Cardiac muscle cell (in vitro differentiated cells and primary cell): ENCODE measurements around the gene LSM6. TPM values are rescaled to one million over a fixed set of nuclear protein-coding genes. Genes with fewer than 3 reads are reported as not detected.

Experiments used
- DNase-seq, 2 donors: peaks; one replicate each; pipeline versions ENCODE4 v3.0.0 to v3.0.0-alpha.2; 2010 to 2017; ENCODE audit warnings: low read depth in 1 of 2, low spot score in 1 of 2
- H3K27ac ChIP-seq: fragments of 200-600 bp; sonication (generic); 2 replicates; pipeline ENCODE4 v1.5.1; 2016
- H3K27me3 ChIP-seq: fragments of 200-600 bp; sonication (generic); 2 replicates; pipeline ENCODE4 v1.6.0; 2016; ENCODE audit warnings: control low read depth
- H3K36me3 ChIP-seq: fragments of 200-600 bp; sonication (generic); 2 replicates; pipeline ENCODE4 v1.5.1; 2016; ENCODE audit warnings: control low read depth
- H3K4me1 ChIP-seq: fragments of 200-600 bp; sonication (generic); 2 replicates; pipeline ENCODE4 v1.8.1; 2017; ENCODE audit warnings: low read depth, mild to moderate bottlenecking, mixed run types
- H3K4me3 ChIP-seq: fragments of 200-600 bp; sonication (generic); 2 replicates; pipeline ENCODE4 v1.5.1; 2016; ENCODE audit warnings: mild to moderate bottlenecking
- H3K9me3 ChIP-seq: fragments of 200-600 bp; sonication (generic); 2 replicates; pipeline ENCODE4 v1.5.1; 2017; ENCODE audit warnings: low read depth, mild to moderate bottlenecking, control low read depth
- CTCF ChIP-seq: IDR thresholded peaks from 2 replicates; pipeline ENCODE4 v1.5.1; 2012; ENCODE audit warnings: low read depth, mild to moderate bottlenecking, low read length
- polyA plus RNA-seq: library from polyadenylated mRNA; unstranded; fragments of >200 nt; fragmentation: Nextera tagmentation; extraction: Ambion mirVana; gene quantifications from 2 replicates; pipeline ENCODE4 v1.2.1, GENCODE V29; 2016
- total RNA-seq: library from RNA; depleted of rRNA; stranded (reverse); fragments of >200 nt; gene quantifications from 2 replicates; pipeline ENCODE4 v1.2.3, GENCODE V29; 2016

LSM6 gene
- total and polyA plus RNA-seq, 2 experiments from 2014 or later, result 36.8 to 54.0 TPM

DNA sequence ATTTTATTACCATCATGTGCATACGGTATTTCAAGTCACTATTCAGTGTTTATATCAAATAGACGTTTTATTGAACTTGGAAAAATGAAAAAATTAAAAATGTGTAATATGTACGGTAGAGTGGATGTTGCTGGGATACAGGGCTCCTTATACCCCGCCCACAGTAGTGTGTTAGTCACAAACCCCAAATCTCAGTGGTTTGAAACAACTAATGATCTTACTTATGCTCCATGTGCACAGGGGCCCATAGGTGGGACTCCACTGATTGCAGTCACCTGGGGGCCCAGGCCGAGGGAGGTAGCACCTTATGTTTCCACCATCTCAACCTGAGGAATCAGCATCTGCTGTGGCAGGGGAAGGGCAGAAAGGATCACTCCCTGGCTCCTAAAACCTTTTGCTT, 18.1 kb downstream of the LSM6 start:
- DNase-seq, result no peak
- no peak overlapping the region for H3K4me3 ChIP-seq
- no peaks in the 10 kb centered on the region for H3K9me3 ChIP-seq
- no peak for TF ChIP-seq CTCF
- H3K27me3 ChIP-seq, result no peaks in the 10 kb centered on the region
- peaks cover 8% of the 10 kb centered on the region for H3K36me3 ChIP-seq
- no peaks in the 10 kb centered on the region for H3K4me1 ChIP-seq
- no peak overlapping the region for H3K27ac ChIP-seq

DNA sequence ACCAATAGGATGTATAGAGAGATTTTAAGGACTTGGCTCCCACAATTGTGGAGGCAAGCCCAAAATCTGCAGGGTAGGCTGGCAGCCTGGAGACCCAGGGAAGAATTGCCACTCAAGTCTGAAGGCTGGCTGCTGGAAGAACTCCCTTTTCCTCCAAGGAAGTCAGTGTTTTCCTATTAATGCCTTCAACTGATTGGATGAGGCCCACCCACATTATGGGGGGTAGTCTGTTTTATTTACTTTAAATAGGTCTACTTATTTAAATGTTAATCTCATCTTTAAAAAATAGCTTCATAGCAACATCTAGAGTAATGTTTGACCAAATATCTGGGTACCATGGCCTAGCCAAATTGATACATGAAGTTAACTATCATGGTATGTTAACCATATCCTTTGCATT, 18.7 kb downstream of the LSM6 start:
- Histone ChIP-seq H3K4me3 (no peak overlapping the region), H3K27me3 (no peaks in the 10 kb centered on the region), H3K4me1 (no peaks in the 10 kb centered on the region), H3K9me3 (no peaks in the 10 kb centered on the region), H3K36me3 (peaks cover 8% of the 10 kb centered on the region), H3K27ac (no peak overlapping the region)
- DNase-seq, result no peak
- TF ChIP-seq CTCF, result no peak

- Histone ChIP-seq H3K4me1 (no peaks in the 10 kb centered on the region), H3K27me3 (no peaks in the 10 kb centered on the region), H3K4me3 (no peak overlapping the region), H3K36me3 (no peaks in the 10 kb centered on the region), H3K27ac (no peak overlapping the region), H3K9me3 (no peaks in the 10 kb centered on the region)
- no peak for TF ChIP-seq CTCF
- no peak for DNase-seq
Observed at GRCh38 chr4:146202665-146203064, 27.1 kb downstream of the LSM6 start.

DNA sequence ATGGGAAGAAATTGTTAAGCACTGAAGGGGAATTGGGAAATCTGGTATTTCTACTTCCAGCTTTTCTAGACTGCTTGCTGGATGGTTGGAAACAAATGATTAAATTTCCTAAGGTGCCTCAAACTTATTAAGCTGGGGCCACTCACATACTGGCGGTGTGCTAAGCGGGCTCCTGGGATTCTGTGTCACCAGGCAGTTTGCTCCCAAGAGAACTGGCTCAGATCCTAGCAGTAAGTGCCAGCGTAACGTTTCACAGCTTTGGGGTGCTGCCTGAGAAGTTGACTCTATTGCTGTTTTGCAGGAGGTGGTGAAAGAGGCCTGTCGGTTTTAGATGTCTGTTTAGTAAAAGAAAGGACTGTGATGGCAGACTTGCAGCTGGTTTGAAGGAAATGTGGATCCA, 31.9 kb downstream of the LSM6 start:
- no peak for TF ChIP-seq CTCF
- no peak overlapping the region for H3K4me3 ChIP-seq
- H3K9me3 ChIP-seq, result no peaks in the 10 kb centered on the region
- no peaks in the 10 kb centered on the region for H3K4me1 ChIP-seq
- DNase-seq, result no peak
- peaks cover 3% of the 10 kb centered on the region for H3K27me3 ChIP-seq
- H3K36me3 ChIP-seq, result no peaks in the 10 kb centered on the region
- no peak overlapping the region for H3K27ac ChIP-seq

- no peaks in the 10 kb centered on the region for H3K9me3 ChIP-seq
- no peak overlapping the region for H3K4me3 ChIP-seq
- H3K4me1 ChIP-seq, result no peaks in the 10 kb centered on the region
- no peak overlapping the region for H3K27ac ChIP-seq
- H3K36me3 ChIP-seq, result no peaks in the 10 kb centered on the region
- TF ChIP-seq CTCF, result no peak
- no peak for DNase-seq
- H3K27me3 ChIP-seq, result peaks cover 3% of the 10 kb centered on the region
Observed at GRCh38 chr4:146210890-146211289, 35.4 kb downstream of the LSM6 start.

DNA sequence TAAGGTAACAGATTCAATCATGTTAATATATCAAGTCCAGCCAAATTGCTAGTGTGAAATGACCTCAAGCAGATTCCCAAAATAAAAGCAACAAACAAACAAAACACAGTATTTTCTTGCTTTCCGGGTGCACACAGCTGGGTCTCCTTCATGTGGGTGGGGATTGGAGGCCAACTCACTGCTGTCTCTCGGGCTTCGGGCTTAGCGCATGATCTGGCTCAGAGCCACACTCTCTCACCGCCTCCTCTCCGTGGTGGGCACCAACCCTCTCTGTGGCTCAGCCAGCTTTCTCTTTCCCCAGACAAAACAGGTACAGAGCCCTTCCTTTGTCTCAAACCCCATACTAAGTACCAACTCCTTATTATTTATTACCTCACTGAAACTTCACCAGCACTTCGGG, 35.9 kb downstream of the LSM6 start:
- Histone ChIP-seq H3K27ac (no peak overlapping the region), H3K4me3 (no peak overlapping the region), H3K27me3 (peaks cover 3% of the 10 kb centered on the region), H3K36me3 (no peaks in the 10 kb centered on the region), H3K4me1 (no peaks in the 10 kb centered on the region), H3K9me3 (no peaks in the 10 kb centered on the region)
- no peak for TF ChIP-seq CTCF
- no peak for DNase-seq
